ENCODE measurements around the gene DGKI. TPM values are rescaled to one million over a fixed set of nuclear protein-coding genes. Genes with fewer than 3 reads are reported as not detected.
"Not testable (repeated sequence)": the region's sequence is repeated elsewhere in the genome, so short reads cannot be mapped to it uniquely, and the experiment has no call there.

DGKI gene
- total RNA-seq, 1 experiment from 2014 or later: 0.55 TPM

DNA sequence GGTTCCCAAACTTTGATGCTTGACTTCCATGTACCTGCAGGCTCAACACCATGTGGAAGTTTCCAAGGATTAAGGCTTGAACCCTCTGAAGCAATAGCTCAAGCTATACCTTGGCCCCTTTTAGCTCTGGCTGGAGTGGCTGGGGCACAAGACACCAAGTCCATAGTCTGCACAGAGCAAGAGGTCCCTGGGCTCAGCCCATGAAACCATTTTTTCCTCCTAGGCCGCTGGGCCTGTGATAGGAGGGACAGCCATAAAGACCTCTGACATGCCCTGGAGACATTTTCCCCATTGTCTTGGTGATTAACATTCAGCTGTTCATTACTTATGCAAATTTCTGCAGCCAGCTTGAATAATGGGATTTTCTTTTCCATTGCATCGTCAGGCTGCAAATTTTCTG is 14.4 kb downstream of the DGKI start:
- Mint-ChIP-seq H3K4me3 (no peak overlapping the region), H3K27me3 (ENCODE audit: low read depth) (peaks cover 3% of the 10 kb centered on the region), H3K9me3 (peaks cover 33 to 36% of the 10 kb centered on the region in 2 experiments), H3K36me3 (ENCODE audit: insufficient read depth in 1 of 3, low read depth in 3 of 3) (peaks cover 13 to 31% (median 28%) of the 10 kb centered on the region in 3 experiments), H3K27ac (no peak overlapping the region), H3K4me1 (no peaks in the 10 kb centered on the region)
- no peak overlapping the region for H3K18ac ChIP-seq (ENCODE audit: insufficient read length, low read depth, low read length)
- H3K79me1 ChIP-seq (ENCODE audit: insufficient read depth, low read depth, low read length, poor library complexity, severe bottlenecking): no peaks in the 10 kb centered on the region
- H2BK5ac ChIP-seq (ENCODE audit: insufficient read length, low read length): no peak overlapping the region
- H4K20me1 ChIP-seq (ENCODE audit: control insufficient read depth, insufficient read depth, insufficient read length): no peaks in the 10 kb centered on the region
- no peak overlapping the region for H3K23ac ChIP-seq (ENCODE audit: insufficient read length, low read depth, low read length)
- H4K8ac ChIP-seq (replicated peaks; ENCODE audit: insufficient read length, low read depth, low read length): no peak overlapping the region
- H3K4me1 ChIP-seq (ENCODE audit: insufficient read depth, low read length): no peaks in the 10 kb centered on the region
- no peak overlapping the region for H2BK120ac ChIP-seq (ENCODE audit: low read depth, low read length, poor library complexity, severe bottlenecking)
- no peak overlapping the region for H2BK12ac ChIP-seq (ENCODE audit: insufficient read length, low read depth, low read length)
- no peak overlapping the region for H4K91ac ChIP-seq (ENCODE audit: insufficient read length, low read depth, low read length)
- H2BK15ac ChIP-seq (ENCODE audit: low read depth, low read length): no peak overlapping the region
- H3K4me2 ChIP-seq (ENCODE audit: insufficient read depth, insufficient read length, low read length): no peak overlapping the region
- WGBS (ENCODE audit: extremely low coverage, insufficient read length, low lambda C conversion rate): no CpG with 5 or more reads among the region's 2 CpGs
- no peak overlapping the region for H2BK20ac ChIP-seq (ENCODE audit: low read depth, low read length, poor library complexity, severe bottlenecking)
- DNase-seq: no peak
- no peak overlapping the region for H3K27ac ChIP-seq (ENCODE audit: insufficient read length, low read depth, low read length)
- no peak overlapping the region for H3K56ac ChIP-seq (ENCODE audit: insufficient read length, low read depth, low read length)
- H3K14ac ChIP-seq (ENCODE audit: insufficient read depth, low read length): no peak overlapping the region
- H4K5ac ChIP-seq (ENCODE audit: insufficient read length, low read depth, low read length): no peak overlapping the region
- no peaks in the 10 kb centered on the region for H3K79me2 ChIP-seq (ENCODE audit: insufficient read depth, low read length)
- no peak overlapping the region for H2AFZ ChIP-seq (ENCODE audit: low read length)
- H3K9ac ChIP-seq (ENCODE audit: extremely low read depth, insufficient read length, low read length): no peak overlapping the region
- H3K9me3 ChIP-seq (ENCODE audit: control insufficient read depth, low read depth, low read length): peaks cover 15% of the 10 kb centered on the region
- no peak for TF ChIP-seq CTCF (conservative IDR thresholded peaks at IDR 0.05)
- no peaks in the 10 kb centered on the region for H3K23me2 ChIP-seq (ENCODE audit: insufficient read length, low read depth, low read length, poor library complexity, severe bottlenecking)
- H3K4ac ChIP-seq (ENCODE audit: low read depth, low read length): no peak overlapping the region
- H3T11ph ChIP-seq (ENCODE audit: low read length): no peak overlapping the region
- H2AK5ac ChIP-seq (ENCODE audit: insufficient read length, low read length): no peak overlapping the region
- H3K27me3 ChIP-seq (ENCODE audit: insufficient read depth, low read length): no peaks in the 10 kb centered on the region

GRCh38 chr7:137831555-137831954 is 15.2 kb downstream of the DGKI start:
- H2BK20ac ChIP-seq (ENCODE audit: low read depth, low read length, poor library complexity, severe bottlenecking): not testable (repeated sequence)

More at GRCh38 chr7:137831555-137831954, 15.2 kb downstream of the DGKI start:
- Mint-ChIP-seq H3K36me3 (ENCODE audit: insufficient read depth in 1 of 3, low read depth in 3 of 3) (peaks cover 13 to 31% (median 28%) of the 10 kb centered on the region in 3 experiments), H3K9me3 (peaks cover 33 to 36% of the 10 kb centered on the region in 2 experiments)
- not testable (repeated sequence) for H3K18ac ChIP-seq (ENCODE audit: insufficient read length, low read depth, low read length); H3K27ac Mint-ChIP-seq; H3T11ph ChIP-seq (ENCODE audit: low read length); H2AK5ac ChIP-seq (ENCODE audit: insufficient read length, low read length); H3K23ac ChIP-seq (ENCODE audit: insufficient read length, low read depth, low read length); H3K27me3 ChIP-seq (ENCODE audit: insufficient read depth, low read length); H2BK120ac ChIP-seq (ENCODE audit: low read depth, low read length, poor library complexity, severe bottlenecking); H2AFZ ChIP-seq (ENCODE audit: low read length); H4K91ac ChIP-seq (ENCODE audit: insufficient read length, low read depth, low read length); H4K8ac ChIP-seq (replicated peaks; ENCODE audit: insufficient read length, low read depth, low read length); H2BK15ac ChIP-seq (ENCODE audit: low read depth, low read length); H4K20me1 ChIP-seq (ENCODE audit: control insufficient read depth, insufficient read depth, insufficient read length); H3K23me2 ChIP-seq (ENCODE audit: insufficient read length, low read depth, low read length, poor library complexity, severe bottlenecking); H3K79me1 ChIP-seq (ENCODE audit: insufficient read depth, low read depth, low read length, poor library complexity, severe bottlenecking); H4K5ac ChIP-seq (ENCODE audit: insufficient read length, low read depth, low read length); H3K9ac ChIP-seq (ENCODE audit: extremely low read depth, insufficient read length, low read length); DNase-seq; H3K4ac ChIP-seq (ENCODE audit: low read depth, low read length); H3K4me2 ChIP-seq (ENCODE audit: insufficient read depth, insufficient read length, low read length); H3K4me3 Mint-ChIP-seq; H3K4me1 Mint-ChIP-seq; H3K27me3 Mint-ChIP-seq (ENCODE audit: low read depth); H3K14ac ChIP-seq (ENCODE audit: insufficient read depth, low read length); H2BK12ac ChIP-seq (ENCODE audit: insufficient read length, low read depth, low read length); H3K27ac ChIP-seq (ENCODE audit: insufficient read length, low read depth, low read length); H2BK5ac ChIP-seq (ENCODE audit: insufficient read length, low read length); H3K4me1 ChIP-seq (ENCODE audit: insufficient read depth, low read length); H3K79me2 ChIP-seq (ENCODE audit: insufficient read depth, low read length); H3K56ac ChIP-seq (ENCODE audit: insufficient read length, low read depth, low read length)
- H3K9me3 ChIP-seq (ENCODE audit: control insufficient read depth, low read depth, low read length): peaks cover 15% of the 10 kb centered on the region
- WGBS (ENCODE audit: extremely low coverage, insufficient read length, low lambda C conversion rate): no CpG with 5 or more reads among the region's 1 CpG
